Fibroblast of skin of left biceps (primary cell): ENCODE results near the gene ZNF740.
A peak's percentile ranks its signal among the peaks of the same experiment; 100 is the strongest.

Experiments
- DNase-seq, 2 experiments: peaks; one replicate each; pipeline ENCODE4 v3.0.0-alpha.2; 2013; ENCODE audit warnings: low read depth in 2 of 2

The ZNF740 gene

GRCh38 chr12:53214221-53214620 lies 33.7 kb downstream of the ZNF740 start:
- DNase-seq = no peak

DNA sequence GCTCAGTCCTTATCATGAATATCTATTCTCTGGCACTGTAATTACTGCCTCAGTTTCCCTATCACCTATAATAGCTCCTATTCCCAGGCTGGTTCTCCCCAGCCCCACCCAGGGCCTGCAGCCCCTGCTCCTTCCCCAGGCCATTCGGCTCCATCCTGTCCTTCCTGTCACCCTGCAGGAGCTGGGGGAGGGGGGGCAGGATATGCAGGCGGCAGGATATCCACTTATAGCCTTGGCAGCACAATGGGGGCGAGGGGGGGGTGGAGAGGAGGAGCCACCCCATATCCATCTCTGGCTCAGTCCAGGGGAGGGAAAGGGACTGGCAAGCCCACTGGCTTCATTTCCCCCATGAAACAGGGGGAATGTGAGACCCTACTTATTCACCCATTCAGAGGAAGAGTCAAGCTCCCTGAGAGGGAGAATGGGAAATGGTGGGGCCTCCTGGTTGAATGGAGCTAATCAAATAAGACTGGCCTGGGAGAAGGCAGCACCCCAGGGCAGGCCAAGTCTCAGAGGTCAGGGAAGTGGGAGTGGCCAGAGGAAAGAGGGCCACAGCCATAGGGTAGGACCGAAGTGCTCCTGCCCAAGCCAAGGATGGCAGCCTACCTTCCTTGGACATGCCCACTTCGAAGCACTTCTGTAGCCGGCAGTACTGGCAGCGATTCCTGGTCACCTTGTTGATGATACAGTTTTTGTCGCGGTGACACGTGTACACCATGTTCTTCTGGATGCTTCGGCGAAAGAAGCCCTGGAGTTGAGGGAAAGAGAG lies 34.3 kb downstream of the ZNF740 start:
- DNase-seq = no peak

DNA sequence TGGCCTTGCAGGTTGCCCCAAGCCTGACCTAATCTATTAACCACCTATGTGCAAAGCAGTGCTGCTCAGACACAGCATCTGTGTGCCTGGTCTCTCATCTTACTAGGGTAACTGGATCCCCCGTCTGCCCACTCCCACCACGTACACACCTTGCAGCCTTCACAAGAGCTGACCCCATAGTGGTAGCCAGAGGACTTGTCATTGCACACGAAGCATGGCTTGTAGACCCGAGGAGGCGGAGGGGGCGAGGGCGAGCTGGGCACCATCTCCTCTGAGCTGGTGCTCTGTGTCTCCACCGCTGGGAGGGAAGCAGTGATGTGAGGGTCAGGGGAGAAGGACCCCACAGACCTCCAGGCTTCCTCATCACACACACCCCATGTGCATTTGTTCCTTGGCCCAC lies 35.0 kb downstream of the ZNF740 start:
- no peak for DNase-seq

- DNase-seq = no peak
Observed at GRCh38 chr12:53217051-53217930, 36.8 kb downstream of the ZNF740 start.

DNA sequence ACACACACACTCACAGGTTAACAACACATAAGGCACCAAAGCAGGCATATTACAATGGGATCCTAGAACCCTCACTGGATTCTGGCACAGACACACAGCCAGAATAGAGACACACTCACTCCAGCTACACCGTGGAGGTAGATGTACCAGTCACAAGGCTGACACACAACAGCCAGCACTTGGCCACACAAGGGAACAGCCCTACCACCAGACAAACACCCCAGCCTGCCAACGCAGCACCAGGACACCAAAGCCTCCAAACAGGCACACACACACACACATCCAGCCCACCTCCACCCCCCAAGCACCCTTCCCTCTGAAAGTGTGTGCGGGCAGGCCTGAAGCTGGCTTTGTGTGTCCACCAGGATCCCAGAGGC lies 37.4 kb downstream of the ZNF740 start:
- no peak for DNase-seq

DNA sequence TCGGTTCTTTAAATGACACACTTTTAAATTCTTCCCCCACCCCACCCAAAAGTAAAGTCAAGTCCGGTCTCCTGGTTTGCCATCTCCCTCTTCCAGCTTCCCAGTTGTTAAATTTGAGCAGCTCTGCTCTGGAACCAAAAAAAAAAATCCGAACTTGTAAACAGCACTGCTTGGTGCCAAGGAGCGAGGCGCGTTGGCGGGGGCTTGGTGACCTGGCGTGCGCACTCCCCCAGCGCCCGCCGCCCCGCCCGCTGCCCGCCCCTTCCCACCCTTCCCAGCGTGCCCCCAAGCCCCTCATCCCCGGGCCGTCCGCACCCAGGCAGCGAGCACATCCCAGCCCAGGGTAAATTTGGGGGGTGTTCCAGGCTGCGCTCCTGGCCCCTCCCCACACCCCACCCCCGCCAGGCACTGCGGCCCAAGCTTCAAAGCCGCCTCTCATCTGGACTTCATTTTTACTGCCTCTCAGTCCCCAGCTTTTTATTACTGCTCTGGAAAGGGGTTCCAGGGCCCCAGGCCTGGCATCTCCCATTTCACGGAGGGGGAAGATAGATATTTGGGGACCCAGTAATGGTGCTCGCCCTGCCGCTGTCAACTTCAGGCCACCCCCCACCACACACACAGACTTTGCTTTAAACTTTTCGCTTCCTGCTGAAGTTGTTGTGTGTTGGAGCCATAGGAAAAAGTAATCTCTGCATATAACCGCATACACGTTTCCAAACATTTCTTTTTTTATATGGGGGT lies 38.2 kb downstream of the ZNF740 start:
- no peak for DNase-seq

GRCh38 chr12:53219292-53219955 lies 38.9 kb downstream of the ZNF740 start:
- DNase-seq = no peak

GRCh38 chr12:53219956-53220693 lies 39.6 kb downstream of the ZNF740 start:
- DNase-seq = no peak

GRCh38 chr12:53220694-53221202 lies 40.2 kb downstream of the ZNF740 start:
- DNase-seq = peak; percentile 83 to 86

- DNase-seq = no peak
Observed at GRCh38 chr12:53221203-53222080, 40.9 kb downstream of the ZNF740 start.

DNA sequence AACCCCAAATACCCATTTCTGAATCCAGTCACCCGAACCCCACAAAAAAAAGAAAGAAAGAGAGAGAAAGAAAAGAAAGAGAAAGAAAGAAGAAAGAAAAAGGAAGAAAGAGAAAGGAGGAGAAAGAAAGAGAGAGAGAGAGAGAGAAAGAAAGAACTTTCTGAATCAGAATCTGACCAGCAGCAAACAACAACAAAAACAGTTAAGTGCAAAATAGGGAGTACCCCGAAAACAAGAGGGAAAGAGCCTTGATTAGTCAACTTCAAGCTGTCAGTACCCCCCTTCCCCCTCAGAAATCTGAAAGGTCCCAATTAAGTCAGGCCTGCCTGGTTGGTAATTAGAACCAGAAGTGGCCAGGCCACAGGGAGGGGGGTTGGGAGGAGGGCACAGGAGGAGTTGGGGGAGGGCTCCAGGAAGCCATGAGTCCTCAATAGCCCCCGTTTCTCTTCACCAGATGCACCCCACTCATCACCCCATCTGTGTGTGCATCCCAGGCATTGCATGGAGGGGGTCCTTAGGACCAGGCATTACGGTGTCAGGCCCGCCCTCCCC lies 41.7 kb downstream of the ZNF740 start:
- no peak for DNase-seq

GRCh38 chr12:53222806-53223261 lies 42.3 kb downstream of the ZNF740 start:
- DNase-seq = no peak

DNA sequence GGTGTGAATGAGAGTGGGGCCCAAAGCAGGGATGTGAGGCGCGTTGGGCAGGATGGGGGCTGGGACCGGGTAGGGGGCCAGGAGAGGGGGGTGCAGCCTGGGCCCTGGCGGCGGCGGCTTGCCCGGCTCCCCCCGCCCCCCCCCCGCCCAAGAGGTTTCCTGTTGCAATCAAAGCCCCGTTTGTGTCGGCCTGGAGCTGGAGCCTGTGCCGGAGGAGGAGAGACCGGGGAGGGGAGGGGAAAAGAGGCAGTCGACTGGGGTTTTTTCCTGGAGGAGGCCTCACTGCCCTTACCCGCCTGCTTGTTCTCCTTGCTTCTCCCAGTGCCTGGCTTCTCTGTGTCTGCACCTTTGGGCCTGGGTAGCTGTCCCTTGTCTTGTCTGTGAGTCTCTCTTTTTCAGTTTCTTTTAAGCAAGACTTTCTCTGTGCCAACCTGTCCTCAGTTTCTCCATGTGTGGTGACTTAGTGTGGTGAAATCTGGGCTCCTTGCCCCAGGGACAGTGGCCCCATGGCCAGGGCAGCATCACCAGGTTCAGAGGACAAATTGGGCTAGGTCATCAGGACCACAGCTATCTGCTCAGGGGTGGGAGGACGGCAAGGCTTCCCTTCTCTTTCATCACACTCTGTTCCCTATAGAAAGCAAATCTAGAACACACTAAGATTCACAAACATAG lies 43.0 kb downstream of the ZNF740 start:
- peak in 1 of 2 experiments; percentile 57 for DNase-seq

GRCh38 chr12:53224061-53224896 lies 43.8 kb downstream of the ZNF740 start:
- DNase-seq = no peak

- DNase-seq = no peak
Observed at GRCh38 chr12:53224897-53225634, 44.5 kb downstream of the ZNF740 start.

GRCh38 chr12:53225635-53226424 lies 45.3 kb downstream of the ZNF740 start:
- no peak for DNase-seq
